GM10248 (cell line): ENCODE measurements around the gene ACOT8.

Experiments used
- CTCF ChIA-PET: fragments of 300-600 bp; sonication (Branson Sonifier 250); formaldehyde crosslinking; extraction: SDS; loops from one replicate; lab custom pipeline; 2021; ENCODE audit warnings: antibody characterized with exemption; lab: Yijun Ruan, JAX
- POLR2A ChIA-PET: fragments of 350-650 bp; sonication (Branson Sonifier 250); formaldehyde crosslinking; extraction: SDS; loops from one replicate; lab custom pipeline; 2020; ENCODE audit warnings: antibody characterized with exemption; lab: Yijun Ruan, JAX
- DNase-seq: peaks from one replicate; pipeline ENCODE4 v3.0.0; 2012; ENCODE audit errors: extremely low spot score
- TF ChIP-seq, protein P1 (sequence below): IDR thresholded peaks from 2 replicates; pipeline ENCODE4 v1.5.1; 2012; ENCODE audit warnings: mild to moderate bottlenecking, low read depth; ENCODE audit errors: extremely low read depth, missing control alignments, control extremely low read depth

Gene ACOT8

DNA sequence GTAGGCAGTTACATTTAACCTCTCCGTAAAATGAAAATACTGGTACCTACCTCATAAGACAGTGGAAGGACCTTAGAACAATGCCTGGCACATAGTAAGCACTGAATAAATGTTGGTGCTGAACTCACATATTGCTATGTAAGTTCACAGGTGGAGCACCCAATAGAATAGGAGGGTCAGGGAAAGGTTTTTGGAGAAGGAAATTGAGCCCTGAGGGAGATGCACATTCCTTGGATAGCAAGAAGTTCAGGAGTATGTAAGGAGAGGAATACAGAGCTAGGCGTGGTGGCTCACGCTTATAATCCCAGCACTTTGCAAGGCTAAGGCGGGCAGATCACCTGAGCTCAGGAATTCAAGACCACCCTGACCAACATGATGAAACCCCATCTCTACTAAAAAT lies 37.7 kb downstream of the ACOT8 start:
- POLR2A ChIA-PET: interaction anchor here (0.6 kb wide), 1 partner anchor 12 kb away, joined by 5 read pairs; no protein-coding TSS in a partner anchor

DNA sequence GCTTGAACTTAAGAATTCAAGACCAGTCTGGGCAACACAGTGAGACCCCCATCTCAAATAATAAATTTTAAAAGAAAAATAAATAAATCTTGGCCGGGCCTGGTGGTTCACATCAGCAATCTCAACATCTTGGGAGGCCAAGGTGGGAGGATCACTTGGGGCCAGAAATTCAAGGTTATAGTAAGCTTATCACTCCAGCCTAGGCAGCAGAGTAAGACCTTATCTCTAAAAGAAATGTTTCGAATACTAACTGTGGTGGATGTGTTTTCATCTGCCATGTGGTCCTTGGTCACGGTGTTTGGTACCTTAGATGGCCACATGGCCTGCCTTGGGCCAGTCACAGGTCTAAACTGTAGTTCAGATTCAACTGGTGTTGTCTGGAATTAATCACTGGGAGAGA lies 39.0 kb downstream of the ACOT8 start:
- CTCF ChIA-PET: interaction anchor here (1.3 to 3.8 kb wide), 2 partner anchors 19 to 196 kb away, joined by 3 to 19 read pairs; no protein-coding TSS in a partner anchor
- DNase-seq: no peak
- TF ChIP-seq, protein P1, sequence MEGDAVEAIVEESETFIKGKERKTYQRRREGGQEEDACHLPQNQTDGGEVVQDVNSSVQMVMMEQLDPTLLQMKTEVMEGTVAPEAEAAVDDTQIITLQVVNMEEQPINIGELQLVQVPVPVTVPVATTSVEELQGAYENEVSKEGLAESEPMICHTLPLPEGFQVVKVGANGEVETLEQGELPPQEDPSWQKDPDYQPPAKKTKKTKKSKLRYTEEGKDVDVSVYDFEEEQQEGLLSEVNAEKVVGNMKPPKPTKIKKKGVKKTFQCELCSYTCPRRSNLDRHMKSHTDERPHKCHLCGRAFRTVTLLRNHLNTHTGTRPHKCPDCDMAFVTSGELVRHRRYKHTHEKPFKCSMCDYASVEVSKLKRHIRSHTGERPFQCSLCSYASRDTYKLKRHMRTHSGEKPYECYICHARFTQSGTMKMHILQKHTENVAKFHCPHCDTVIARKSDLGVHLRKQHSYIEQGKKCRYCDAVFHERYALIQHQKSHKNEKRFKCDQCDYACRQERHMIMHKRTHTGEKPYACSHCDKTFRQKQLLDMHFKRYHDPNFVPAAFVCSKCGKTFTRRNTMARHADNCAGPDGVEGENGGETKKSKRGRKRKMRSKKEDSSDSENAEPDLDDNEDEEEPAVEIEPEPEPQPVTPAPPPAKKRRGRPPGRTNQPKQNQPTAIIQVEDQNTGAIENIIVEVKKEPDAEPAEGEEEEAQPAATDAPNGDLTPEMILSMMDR: no peak
- POLR2A ChIA-PET: no interaction called here

More for the DNA sequence above, 37.7 kb downstream of the ACOT8 start:
- TF ChIP-seq, protein P1: no peak
- no peak for DNase-seq
- CTCF ChIA-PET: interaction anchor here (1.0 to 3.8 kb wide), 3 partner anchors 14 to 48 kb away, joined by 3 to 19 read pairs (median 4); no protein-coding TSS in a partner anchor

DNA sequence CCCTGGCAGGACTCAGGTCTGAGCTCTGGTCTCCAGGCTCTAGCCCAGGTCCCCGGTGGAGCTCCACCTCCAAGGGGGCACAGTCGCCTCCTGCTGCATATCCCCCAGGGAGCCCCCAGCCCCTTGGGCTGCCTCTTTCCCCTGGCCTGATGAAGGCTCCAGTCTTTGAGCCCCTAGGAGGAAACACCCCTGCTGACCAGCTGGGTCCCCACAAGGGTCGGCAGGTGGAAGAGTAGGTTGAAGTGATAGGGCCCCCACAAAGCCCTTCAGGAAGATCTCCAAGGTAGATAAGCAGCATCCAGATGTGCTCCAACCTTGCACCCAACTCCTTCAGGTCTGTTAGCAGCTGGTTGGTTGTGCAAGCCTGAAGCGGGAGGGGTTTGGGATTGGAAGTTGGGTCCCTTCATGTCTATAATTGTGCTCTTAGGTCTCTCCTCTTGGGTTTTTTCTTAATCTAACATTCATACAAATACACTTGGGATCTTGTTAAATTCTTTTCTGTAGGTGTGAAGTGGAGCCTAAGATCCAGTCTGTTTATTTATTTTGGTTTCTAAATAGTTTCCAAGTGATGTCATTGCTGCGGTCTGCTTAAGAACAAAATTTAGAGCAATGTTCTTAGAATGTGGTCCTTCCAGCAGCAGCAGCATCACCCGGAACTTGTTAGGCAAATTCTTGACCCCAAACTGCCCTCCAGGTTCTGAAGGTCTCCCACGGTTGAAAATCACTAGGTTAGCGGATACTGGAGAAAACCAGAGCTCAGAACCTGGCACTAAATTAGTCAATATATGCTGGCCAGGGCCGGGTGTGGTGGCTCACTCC lies 39.6 kb downstream of the ACOT8 start:
- ChIA-PET CTCF (interaction anchor here (0.9 to 3.8 kb wide), 5 partner anchors 13 to 197 kb away, joined by 3 to 19 read pairs (median 3); partner anchors contain the start of genes ACOT8 and ZSWIM3), POLR2A (interaction anchor here (0.6 kb wide), 1 partner anchor 11 kb away, joined by 3 read pairs; no protein-coding TSS in a partner anchor)
- no peak for DNase-seq
- TF ChIP-seq, protein P1: no peak

DNA sequence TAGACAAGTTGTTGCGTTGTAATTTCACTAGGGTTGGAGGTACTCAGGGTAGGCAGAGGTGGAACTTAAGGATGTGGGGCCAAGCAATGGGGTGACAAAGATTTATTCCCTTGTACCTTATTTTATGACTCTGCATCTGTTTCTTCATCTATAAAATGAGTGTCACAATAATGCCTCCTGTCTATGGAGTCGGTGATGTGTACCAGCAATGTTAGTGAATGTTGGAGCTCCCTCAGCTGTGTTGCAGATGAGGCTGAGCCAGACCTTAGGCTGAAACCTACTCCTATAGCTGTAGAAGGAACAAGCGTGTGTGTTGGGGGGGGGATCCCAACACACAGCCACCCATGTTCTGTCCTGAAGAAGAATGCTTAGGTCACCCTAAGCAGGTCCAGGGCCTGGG lies 40.2 kb downstream of the ACOT8 start:
- ChIA-PET POLR2A (interaction anchor here (0.6 kb wide), 1 partner anchor 12 kb away, joined by 3 read pairs; no protein-coding TSS in a partner anchor), CTCF (interaction anchor here (0.9 to 3.8 kb wide), 5 partner anchors 13 to 198 kb away, joined by 3 to 19 read pairs (median 3); partner anchors contain the start of genes ACOT8 and ZSWIM3)
- TF ChIP-seq, protein P1: no peak
- DNase-seq: no peak

DNA sequence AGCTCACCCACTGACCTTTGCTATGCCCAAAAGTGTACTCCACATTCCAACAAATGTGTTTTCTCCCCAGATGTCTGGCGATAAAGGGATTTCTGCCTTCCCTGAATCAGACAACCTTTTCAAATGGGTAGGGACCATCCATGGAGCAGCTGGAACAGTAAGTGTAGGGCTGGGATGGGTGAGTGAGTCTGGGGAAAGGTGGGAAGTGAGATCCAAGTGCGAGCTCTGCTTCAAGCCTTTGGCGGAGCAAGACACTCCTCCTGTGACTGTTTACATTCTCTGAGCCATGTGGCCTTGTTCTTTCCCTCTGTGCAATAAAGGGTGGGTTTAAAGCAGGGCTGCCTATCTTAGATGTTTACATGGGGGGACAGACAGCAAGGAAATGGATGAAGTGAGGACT lies 42.9 kb downstream of the ACOT8 start:
- CTCF ChIA-PET: interaction anchor here (2.2 kb wide), 1 partner anchor 14 kb away, joined by 7 read pairs; no protein-coding TSS in a partner anchor

DNA sequence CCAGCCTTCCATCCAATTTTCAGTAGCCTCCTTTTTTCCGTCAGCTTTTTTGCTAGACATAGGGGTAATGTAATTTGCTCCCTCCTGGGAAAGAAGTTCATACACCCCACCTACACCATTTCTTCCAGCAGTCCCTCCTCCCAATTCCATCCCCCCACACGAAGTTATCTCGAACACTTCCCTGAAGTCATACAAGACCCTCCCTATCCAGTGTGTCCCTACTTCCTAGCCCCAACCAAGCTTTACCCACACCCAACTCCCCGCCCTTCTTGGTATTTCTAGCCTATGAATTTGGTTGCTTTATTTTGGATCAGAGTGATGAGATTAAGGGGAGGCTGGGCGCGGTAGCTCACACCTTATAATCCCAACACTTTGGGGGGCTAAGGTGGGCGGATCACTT lies 43.7 kb downstream of the ACOT8 start:
- no peak for DNase-seq
- ChIA-PET CTCF (interaction anchor here (0.5 to 2.2 kb wide), 4 partner anchors 13 to 440 kb away, joined by 3 to 7 read pairs (median 3); no protein-coding TSS in a partner anchor), POLR2A (interaction anchor here (1.2 kb wide), 1 partner anchor 17 kb away, joined by 3 read pairs; no protein-coding TSS in a partner anchor)
- TF ChIP-seq, protein P1: no peak

More for the DNA sequence above, 42.9 kb downstream of the ACOT8 start:
- no peak for DNase-seq
- TF ChIP-seq, protein P1: no peak
- POLR2A ChIA-PET: interaction anchor here (0.6 kb wide), 1 partner anchor 77 kb away, joined by 3 read pairs; no protein-coding TSS in a partner anchor
